H1 (cell line): ENCODE data around the gene MAGI2.

Experiments used
- SIN3A ChIP-seq, 2 experiments: IDR thresholded peaks in 1 of 2; conservative IDR thresholded peaks in 1 of 2; 2 replicates each; pipeline ENCODE4 v1.6.1; 2011 to 2012; ENCODE audit warnings: low read length in 2 of 2, improper control_type of control experiment in 1 of 2, low read depth in 1 of 2, mild to moderate bottlenecking in 1 of 2
- TF ChIP-seq, protein P1 (sequence below), 3 experiments: IDR thresholded peaks; 1 replicate in 2 of 3; 2 replicates in 1 of 3; pipeline versions ENCODE4 v1.5.1 to v1.6.1; 2011; ENCODE audit warnings: low read length in 3 of 3, mild to moderate bottlenecking in 3 of 3, inconsistent platforms in 2 of 3, low read depth in 1 of 3, moderate library complexity in 1 of 3; ENCODE audit not compliant: insufficient read depth in 1 of 3; ENCODE audit errors: control extremely low read depth in 1 of 3

DNA sequence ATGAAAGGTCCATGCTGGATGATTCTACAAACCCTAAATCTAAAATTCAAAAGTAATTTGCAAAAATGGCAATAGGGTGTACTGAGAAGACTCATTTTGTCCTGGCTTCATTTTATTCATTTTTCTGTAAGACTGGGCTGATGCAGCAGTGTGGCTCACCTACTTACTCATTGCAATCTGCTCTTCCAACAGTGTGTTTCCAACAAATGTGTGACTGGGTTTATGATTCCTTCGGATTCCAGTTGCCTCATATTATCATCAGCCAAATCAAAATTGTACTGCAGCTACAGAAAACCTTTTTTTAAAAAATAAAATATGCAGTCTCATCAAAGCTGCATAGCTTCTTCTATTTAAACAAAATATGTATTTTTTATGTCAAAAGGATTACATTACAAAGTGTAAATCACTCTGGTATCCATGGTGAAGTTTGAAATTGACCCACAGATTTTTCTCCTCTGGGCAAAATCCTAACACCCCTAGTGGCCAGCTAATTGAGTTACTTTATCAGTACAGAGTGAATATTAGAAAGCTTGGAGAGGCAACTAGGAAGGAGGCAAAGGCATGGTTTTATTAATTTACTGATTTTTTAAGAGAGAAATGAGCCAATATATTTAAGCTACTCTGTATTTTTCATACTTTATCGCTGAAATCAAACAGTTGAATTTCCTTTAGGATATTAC lies 390.3 kb downstream of the MAGI2 start:
- no peak for TF ChIP-seq SIN3A (conservative IDR thresholded peaks at IDR 0.05 in 1 of 2, IDR thresholded peaks at IDR 0.05 in 1 of 2; ENCODE audit: low read depth in 1 of 2, low read length in 2 of 2)
- TF ChIP-seq, protein P1, sequence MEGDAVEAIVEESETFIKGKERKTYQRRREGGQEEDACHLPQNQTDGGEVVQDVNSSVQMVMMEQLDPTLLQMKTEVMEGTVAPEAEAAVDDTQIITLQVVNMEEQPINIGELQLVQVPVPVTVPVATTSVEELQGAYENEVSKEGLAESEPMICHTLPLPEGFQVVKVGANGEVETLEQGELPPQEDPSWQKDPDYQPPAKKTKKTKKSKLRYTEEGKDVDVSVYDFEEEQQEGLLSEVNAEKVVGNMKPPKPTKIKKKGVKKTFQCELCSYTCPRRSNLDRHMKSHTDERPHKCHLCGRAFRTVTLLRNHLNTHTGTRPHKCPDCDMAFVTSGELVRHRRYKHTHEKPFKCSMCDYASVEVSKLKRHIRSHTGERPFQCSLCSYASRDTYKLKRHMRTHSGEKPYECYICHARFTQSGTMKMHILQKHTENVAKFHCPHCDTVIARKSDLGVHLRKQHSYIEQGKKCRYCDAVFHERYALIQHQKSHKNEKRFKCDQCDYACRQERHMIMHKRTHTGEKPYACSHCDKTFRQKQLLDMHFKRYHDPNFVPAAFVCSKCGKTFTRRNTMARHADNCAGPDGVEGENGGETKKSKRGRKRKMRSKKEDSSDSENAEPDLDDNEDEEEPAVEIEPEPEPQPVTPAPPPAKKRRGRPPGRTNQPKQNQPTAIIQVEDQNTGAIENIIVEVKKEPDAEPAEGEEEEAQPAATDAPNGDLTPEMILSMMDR (IDR thresholded peaks at IDR 0.05; ENCODE audit: control extremely low read depth in 1 of 3, insufficient read depth in 1 of 3, low read depth in 1 of 3, low read length in 3 of 3) = peak in 1 of 3 experiments; percentile 31; a peak in 1 of 4 replicates
